GM23338 (cell line): ENCODE data around the gene ABCA1. TPM values are rescaled to one million over a fixed set of nuclear protein-coding genes. Genes with fewer than 3 reads are reported as not detected.

Experiments used
- ATAC-seq: fragments of 200-7000 bp; cut with Tn5 transposase; 3 replicates; pipeline ENCODE4 v1.9.1; 2020
- DNase-seq: peaks from one replicate; pipeline ENCODE4 v3.0.0-alpha.2; 2015; ENCODE audit warnings: low spot score
- H2AFZ ChIP-seq: fragments of 200-600 bp; sonication (generic); 2 replicates; pipeline ENCODE4 v1.8.0; 2016; ENCODE audit warnings: antibody characterized with exemption, mild to moderate bottlenecking, moderate library complexity
- H3F3A ChIP-seq: fragments of 200-600 bp; sonication (generic); replicated peaks from 2 replicates; pipeline ENCODE4 v1.8.0; 2017; ENCODE audit warnings: antibody characterized with exemption, mixed run types, low read depth
- H3K27ac ChIP-seq: fragments of 200-600 bp; sonication (generic); 2 replicates; pipeline ENCODE4 v1.6.1; 2016; ENCODE audit warnings: low read depth
- H3K27me3 ChIP-seq: fragments of 200-600 bp; sonication (generic); 2 replicates; pipeline ENCODE4 v1.8.0; 2016; ENCODE audit warnings: mild to moderate bottlenecking, mixed run types, moderate library complexity; ENCODE audit not compliant: insufficient read depth
- H3K36me3 ChIP-seq: fragments of 200-600 bp; sonication (generic); 2 replicates; pipeline ENCODE4 v1.8.0; 2016; ENCODE audit warnings: mild to moderate bottlenecking; ENCODE audit not compliant: insufficient read depth
- H3K4me1 ChIP-seq: fragments of 200-600 bp; sonication (generic); 2 replicates; pipeline ENCODE4 v1.8.0; 2016; ENCODE audit warnings: mild to moderate bottlenecking, moderate library complexity; ENCODE audit not compliant: insufficient read depth
- H3K4me2 ChIP-seq: fragments of 200-600 bp; sonication (generic); 2 replicates; pipeline ENCODE4 v1.7.1; 2017; ENCODE audit warnings: mixed run types
- H3K4me3 ChIP-seq: fragments of 200-600 bp; sonication (generic); 2 replicates; pipeline ENCODE4 v1.6.1; 2016; ENCODE audit warnings: mixed run types
- H3K79me2 ChIP-seq: fragments of 200-600 bp; sonication (generic); replicated peaks from 2 replicates; pipeline ENCODE4 v1.8.0; 2017; ENCODE audit warnings: mild to moderate bottlenecking; ENCODE audit not compliant: insufficient read depth
- H3K9me2 ChIP-seq: fragments of 200-600 bp; sonication (generic); 2 replicates; pipeline ENCODE4 v1.8.0; 2017; ENCODE audit not compliant: insufficient read depth
- H4K20me1 ChIP-seq: fragments of 200-600 bp; sonication (generic); replicated peaks from 2 replicates; pipeline ENCODE4 v1.8.0; 2017; ENCODE audit warnings: mild to moderate bottlenecking; ENCODE audit not compliant: insufficient read depth
- H3K27ac Mint-ChIP-seq: 2 replicates; pipeline ENCODE4 v1.8.0; 2020; ENCODE audit warnings: inconsistent platforms, mild to moderate bottlenecking, moderate library complexity, mixed read lengths
- H3K27me3 Mint-ChIP-seq: 3 replicates; pipeline ENCODE4 v1.8.0; 2022; ENCODE audit warnings: low read depth, mild to moderate bottlenecking, moderate library complexity, mixed read lengths, inconsistent platforms; ENCODE audit not compliant: insufficient read depth, poor library complexity
- H3K36me3 Mint-ChIP-seq: 3 replicates; pipeline ENCODE4 v1.8.0; 2021; ENCODE audit warnings: low read depth, mild to moderate bottlenecking, inconsistent platforms, moderate library complexity, mixed read lengths
- H3K4me1 Mint-ChIP-seq: 3 replicates; pipeline ENCODE4 v1.8.0; 2020; ENCODE audit warnings: mild to moderate bottlenecking, inconsistent platforms, mixed read lengths
- H3K4me3 Mint-ChIP-seq: 3 replicates; pipeline ENCODE4 v1.8.0; 2021; ENCODE audit warnings: moderate library complexity, mild to moderate bottlenecking, inconsistent platforms, mixed read lengths
- H3K9me3 Mint-ChIP-seq: 3 replicates; pipeline ENCODE4 v1.8.0; 2020; ENCODE audit warnings: moderate library complexity, mild to moderate bottlenecking, inconsistent platforms, mixed read lengths
- CREB1 ChIP-seq: fragments of 250-450 bp; sonication (Bioruptor Pico); IDR thresholded peaks from 2 replicates; pipeline ENCODE4 v1.5.0; 2020; ENCODE audit warnings: low read depth, mild to moderate bottlenecking, moderate library complexity
- CTCF ChIP-seq, 2 experiments: fragments of 200-600 bp in 1 of 2; sonication (generic) in 1 of 2; conservative IDR thresholded peaks; 2 replicates each; pipeline versions ENCODE4 v1.5.1 to v1.6.1; 2016 to 2017; ENCODE audit warnings: antibody characterized with exemption in 2 of 2, low read depth in 2 of 2, mild to moderate bottlenecking in 2 of 2, moderate library complexity in 1 of 2
- ETS1 ChIP-seq: IDR thresholded peaks from 2 replicates; pipeline ENCODE4 v1.6.1; 2016; ENCODE audit warnings: antibody characterized with exemption
- EZH2 ChIP-seq: fragments of 200-600 bp; sonication (generic); IDR thresholded peaks from one replicate; pipeline ENCODE4 v1.8.0; 2017; ENCODE audit warnings: antibody characterized with exemption, mild to moderate bottlenecking, low read depth; ENCODE audit not compliant: unreplicated experiment
- EZH2phosphoT487 ChIP-seq: fragments of 200-600 bp; sonication (generic); IDR thresholded peaks from one replicate; pipeline ENCODE4 v1.8.1; 2018; ENCODE audit warnings: antibody characterized with exemption; ENCODE audit not compliant: unreplicated experiment
- JUNB ChIP-seq: IDR thresholded peaks from one replicate; pipeline ENCODE4 v1.6.1; 2016; ENCODE audit warnings: antibody characterized with exemption; ENCODE audit not compliant: unreplicated experiment
- NANOG ChIP-seq: IDR thresholded peaks from 2 replicates; pipeline ENCODE4 v1.6.1; 2016; ENCODE audit warnings: antibody characterized with exemption, borderline replicate concordance
- POLR2AphosphoS5 ChIP-seq: IDR thresholded peaks from 2 replicates; pipeline ENCODE4 v1.6.1; 2016; ENCODE audit warnings: antibody characterized with exemption, low read depth
- ZNF114 ChIP-seq: fragments of 250-450 bp; sonication (Bioruptor Pico); IDR thresholded peaks from 2 replicates; pipeline ENCODE4 v1.5.0; 2020; ENCODE audit warnings: mild to moderate bottlenecking, moderate library complexity
- ZNF331 ChIP-seq: fragments of 250-450 bp; sonication (Bioruptor Pico); IDR thresholded peaks from 2 replicates; pipeline ENCODE4 v1.5.0; 2020; ENCODE audit warnings: low read depth, mild to moderate bottlenecking, moderate library complexity
- ZNF462 ChIP-seq: fragments of 250-450 bp; sonication (Bioruptor Pico); IDR thresholded peaks from 2 replicates; pipeline ENCODE4 v1.5.0; 2020; ENCODE audit warnings: mild to moderate bottlenecking, moderate library complexity
- polyA plus RNA-seq: library from polyadenylated mRNA; unstranded; fragments of >200 nt; fragmentation: Nextera tagmentation; extraction: Ambion mirVana; gene quantifications from 2 replicates; pipeline ENCODE4 v1.2.1, GENCODE V29; 2016
- total RNA-seq: library from RNA; depleted of rRNA; stranded (reverse); fragments of >200 nt; shearing (Covaris generic); gene quantifications from 2 replicates; pipeline ENCODE4 v1.2.3, GENCODE V29; 2014

ABCA1 gene
- total and polyA plus RNA-seq, 2 experiments from 2014 or later = 1.4 to 2.8 TPM

GRCh38 chr9:104912606-104913005 is 15.3 kb downstream of the ABCA1 start:
- H2AFZ ChIP-seq = no peak overlapping the region
- Mint-ChIP-seq H3K4me3 (no peak overlapping the region), H3K36me3 (no peaks in the 10 kb centered on the region; the same call in 2 of the 3 replicates), H3K27ac (no peak overlapping the region), H3K9me3 (no peaks in the 10 kb centered on the region), H3K27me3 (peaks cover 1% of the 10 kb centered on the region), H3K4me1 (peaks cover 30% of the 10 kb centered on the region)
- no peak overlapping the region for H3K4me2 ChIP-seq
- no peaks in the 10 kb centered on the region for H4K20me1 ChIP-seq
- ATAC-seq = no peak; the same call in 2 of the 3 replicates
- H3K9me2 ChIP-seq = no peaks in the 10 kb centered on the region
- H3K4me3 ChIP-seq = no peak overlapping the region
- H3K79me2 ChIP-seq = no peaks in the 10 kb centered on the region
- H3K36me3 ChIP-seq = no peaks in the 10 kb centered on the region
- no peaks in the 10 kb centered on the region for H3F3A ChIP-seq
- DNase-seq = no peak
- no peaks in the 10 kb centered on the region for H3K27me3 ChIP-seq
- 0 out of 2 replicates have a peak, but pooled peaks cover 3% of the 10 kb centered on the region for H3K4me1 ChIP-seq
- TF ChIP-seq JUNB = no peak
- TF ChIP-seq NANOG = no peak
- TF ChIP-seq ETS1 = no peak
- no peak for TF ChIP-seq ZNF331 (CRISPR knock-in tag)
- TF ChIP-seq POLR2AphosphoS5 = no peak
- no peak for TF ChIP-seq EZH2phosphoT487
- TF ChIP-seq ZNF462 (CRISPR knock-in tag) = no peak
- TF ChIP-seq CTCF (conservative IDR thresholded peaks at IDR 0.05; ENCODE audit: low read depth in 2 of 2) = no peak
- TF ChIP-seq EZH2 = no peak
- TF ChIP-seq ZNF114 = no peak
- TF ChIP-seq CREB1 (CRISPR knock-in tag) = no peak
- no peak overlapping the region for H3K27ac ChIP-seq
